ENCODE results near the gene SKOR1. TPM values are rescaled to one million over a fixed set of nuclear protein-coding genes. Genes with fewer than 3 reads are reported as not detected.

Gene SKOR1
- total RNA-seq, 1 experiment from 2014 or later, result 0.81 TPM

GRCh38 chr15:67862750-67863441 lies 37.6 kb downstream of the SKOR1 start (continued):
- TF ChIP-seq ZBTB33 (IDR thresholded peaks at IDR 0.05; ENCODE audit: extremely low read depth, insufficient replicate concordance, low read length), result no peak
- no peak for TF ChIP-seq ELF1 (IDR thresholded peaks at IDR 0.05; ENCODE audit: borderline replicate concordance, low read depth)
- TF ChIP-seq ZFX (IDR thresholded peaks at IDR 0.05), result no peak
- no peak for TF ChIP-seq EGR1 (IDR thresholded peaks at IDR 0.05; ENCODE audit: low read depth)
- TF ChIP-seq JUND (IDR thresholded peaks at IDR 0.05), result no peak
- no peak for TF ChIP-seq CTCF (IDR thresholded peaks at IDR 0.05 in 2 of 3, conservative IDR thresholded peaks at IDR 0.05 in 1 of 3; ENCODE audit: borderline replicate concordance in 1 of 3, insufficient read depth in 1 of 3, low read depth in 2 of 3, low read length in 2 of 3)
- no peak for TF ChIP-seq CBX3 (IDR thresholded peaks at IDR 0.05; ENCODE audit: low read depth)

GRCh38 chr15:67863442-67863987 lies 38.2 kb downstream of the SKOR1 start:
- Histone ChIP-seq H3K36me3 (ENCODE audit: control insufficient read depth in 1 of 2, insufficient read depth in 2 of 2, low read length in 2 of 2) (no peaks in the 10 kb centered on the region), H3K9ac (ENCODE audit: low read length) (peak overlapping the region; percentile 54), H3K9me3 (ENCODE audit: control insufficient read depth in 1 of 2, insufficient read depth in 1 of 2, low read depth in 1 of 2, low read length in 2 of 2) (no peaks in the 10 kb centered on the region), H3K27ac (ENCODE audit: low read depth, low read length) (peak overlapping the region; percentile 43; the same call in 1 of the 2 replicates), H4K20me1 (ENCODE audit: insufficient read depth) (no peaks in the 10 kb centered on the region), H2AFZ (ENCODE audit: low read depth, low read length, poor library complexity, severe bottlenecking) (peak overlapping the region; percentile 98), H3K4me1 (ENCODE audit: control insufficient read depth in 1 of 2, insufficient read depth in 2 of 2, low read length in 2 of 2) (peaks cover 3 to 31% of the 10 kb centered on the region in 2 experiments; a peak in 3 of 4 replicates), H3K79me2 (ENCODE audit: insufficient read depth, low read length) (no peaks in the 10 kb centered on the region), H3K4me2 (ENCODE audit: low read length) (peak overlapping the region; percentile 78), H3K4me3 (replicated peaks in 1 of 2; ENCODE audit: low read depth in 1 of 2, low read length in 2 of 2) (peak overlapping the region; percentile 38 to 51), H3K27me3 (ENCODE audit: insufficient read depth, low read length) (no peaks in the 10 kb centered on the region), H3K9me2 (ENCODE audit: insufficient read depth) (no peaks in the 10 kb centered on the region)
- CTCF ChIA-PET, result interaction anchor here (0.6 to 3.7 kb wide), 9 partner anchors 10 to 917 kb away, joined by 3 to 40 read pairs (median 4); partner anchors contain the start of gene PIAS1
- intact Hi-C loops (cut with micrococcal nuclease), result loop anchor here (1.0 to 5.0 kb wide), 3 partner anchors 188 to 349 kb away; no protein-coding TSS in a partner anchor
- BruUV-seq (replicated peaks), result no TSS peak
- RAD21 ChIA-PET (ENCODE audit: low non-redundant PET in 1 of 2, low total read pairs in 2 of 2, uncharacterized antibody in 2 of 2, unreplicated experiment in 2 of 2), result interaction anchor here in 1 of 2 experiments (1.4 kb wide), 1 partner anchor 291 kb away, joined by 11 read pairs; no protein-coding TSS in a partner anchor
- ATAC-seq (peak; percentile 98), DNase-seq (ENCODE audit: low read depth, low spot score) (peak; percentile 46)
- POLR2A ChIA-PET, result interaction anchor here (0.6 kb wide), 2 partner anchors 289 to 713 kb away, joined by 3 read pairs; no protein-coding TSS in a partner anchor
- no peak for TF ChIP-seq POLR2A (IDR thresholded peaks at IDR 0.05; ENCODE audit: borderline replicate concordance, extremely low read depth, insufficient read depth, insufficient read length)
- peak; percentile 79 to 94 (median 84) for TF ChIP-seq CTCF (IDR thresholded peaks at IDR 0.05 in 2 of 3, conservative IDR thresholded peaks at IDR 0.05 in 1 of 3; ENCODE audit: borderline replicate concordance in 1 of 3, insufficient read depth in 1 of 3, low read depth in 2 of 3, low read length in 2 of 3)
- peak; percentile 59 for TF ChIP-seq YY1 (IDR thresholded peaks at IDR 0.05; ENCODE audit: extremely low read depth, insufficient replicate concordance, low read depth, low read length)
- no peak for TF ChIP-seq EZH2 (IDR thresholded peaks at IDR 0.05)
- TF ChIP-seq EGR1 (IDR thresholded peaks at IDR 0.05; ENCODE audit: low read depth), result 0 out of 2 replicates have a peak, but pooled peaks have one; percentile 14
- peak; percentile 94 for TF ChIP-seq RAD21 (IDR thresholded peaks at IDR 0.05; ENCODE audit: low read depth)
- no peak for TF ChIP-seq ZNF274 (IDR thresholded peaks at IDR 0.05; ENCODE audit: low read depth, low read length)
- no peak for TF ChIP-seq SP1 (IDR thresholded peaks at IDR 0.05; ENCODE audit: low read depth)
- TF ChIP-seq MAX (IDR thresholded peaks at IDR 0.05), result peak; percentile 74
- no peak for TF ChIP-seq SIN3A (IDR thresholded peaks at IDR 0.05; ENCODE audit: low read depth)
- peak; percentile 45; the same call in 1 of the 2 replicates for TF ChIP-seq POLR2AphosphoS5 (IDR thresholded peaks at IDR 0.05; ENCODE audit: low read depth, low read length)
- no peak for TF ChIP-seq CBX3 (IDR thresholded peaks at IDR 0.05; ENCODE audit: low read depth)
- TF ChIP-seq EZH2phosphoT487 (IDR thresholded peaks at IDR 0.05; ENCODE audit: borderline replicate concordance), result no peak

Measured in HCT116 (cell line).